Aortic smooth muscle cell (primary cell): Measurements from ENCODE around the gene C4orf54. TPM values are rescaled to one million over a fixed set of nuclear protein-coding genes. Genes with fewer than 3 reads are reported as not detected.

ENCODE experiments used
- total RNA-seq: library from RNA; depleted of rRNA; stranded (reverse); fragments of >200 nt; gene quantifications from 2 replicates; pipeline ENCODE4 v1.2.3, GENCODE V29; 2014

C4orf54 gene
- not detected in 2 replicates for total RNA-seq

GRCh38 chr4:99657798-99658197 lies at the start of gene C4orf54:
Gene C4orf54, minus strand, starts transcription at chr4:99657828. Its CDS starts 3,180 bp downstream, at chr4:99654648.

Other genes starting within 250 kb of the C4orf54 start
- gene ADH7, start 222.5 kb downstream of the C4orf54 start, total RNA-seq = not detected in 2 replicates
- not detected in 2 replicates for gene C4orf17, start 146.8 kb downstream of the C4orf54 start, total RNA-seq
- 5.7 and 7.5 TPM in 2 replicates for gene TRMT10A, start 93.8 kb downstream of the C4orf54 start, total RNA-seq
- gene MTTP, start 83.0 kb downstream of the C4orf54 start, total RNA-seq = 0.13 and 0.25 TPM in 2 replicates
- not detected in 2 replicates for gene DAPP1, start 159.0 kb upstream of the C4orf54 start, total RNA-seq
- gene LAMTOR3, start 236.6 kb upstream of the C4orf54 start, total RNA-seq = 21.1 and 31.0 TPM in 2 replicates